Right atrium auricular region (tissue), 2 donors: Measurements from ENCODE around the gene EDRF1. TPM values are rescaled to one million over a fixed set of nuclear protein-coding genes. Genes with fewer than 3 reads are reported as not detected.

ENCODE experiments used
- DNase-seq: peaks from one replicate; pipeline ENCODE4 v3.0.0-alpha.2; 2019; ENCODE audit warnings: low spot score
- H3K27ac ChIP-seq, 2 donors: fragments of 200-600 bp; sonication (generic); 1 replicate in 1 of 2; 2 replicates in 1 of 2; pipeline ENCODE4 v1.5.1; 2016 to 2019
- H3K27me3 ChIP-seq, 2 donors: fragments of 200-600 bp; sonication (generic); one replicate each; pipeline versions ENCODE4 v1.5.1 to v1.6.0; 2017 to 2019
- H3K36me3 ChIP-seq: fragments of 200-600 bp; sonication (generic); one replicate; pipeline ENCODE4 v1.5.1; 2016
- H3K4me1 ChIP-seq, 2 donors: fragments of 200-600 bp; sonication (generic); one replicate each; pipeline versions ENCODE4 v1.5.1 to v1.6.0; 2017 to 2019
- H3K4me3 ChIP-seq, 2 donors: fragments of 200-600 bp; sonication (generic); 1 replicate in 1 of 2; 2 replicates in 1 of 2; pipeline ENCODE4 v1.5.1; 2017 to 2019; ENCODE audit warnings: mild to moderate bottlenecking in 1 of 2, moderate library complexity in 1 of 2
- H3K9me3 ChIP-seq, 2 donors: fragments of 200-600 bp; sonication (generic); one replicate each; pipeline ENCODE4 v1.5.1; 2019
- total RNA-seq, 2 donors: library from RNA; depleted of rRNA; stranded (reverse); fragments of >200 nt; gene quantifications; one replicate each; pipeline ENCODE4 v1.1.0, GENCODE V29; 2016
- TF ChIP-seq, protein P1 (sequence below), 2 donors: fragments of 200-600 bp; sonication (generic); IDR thresholded peaks; one replicate each; pipeline ENCODE4 v1.5.1; 2019; ENCODE audit warnings: antibody characterized with exemption in 2 of 2

Gene EDRF1
- total RNA-seq, 2 donors from 2014 or later, result 11.4 to 11.5 TPM

DNA sequence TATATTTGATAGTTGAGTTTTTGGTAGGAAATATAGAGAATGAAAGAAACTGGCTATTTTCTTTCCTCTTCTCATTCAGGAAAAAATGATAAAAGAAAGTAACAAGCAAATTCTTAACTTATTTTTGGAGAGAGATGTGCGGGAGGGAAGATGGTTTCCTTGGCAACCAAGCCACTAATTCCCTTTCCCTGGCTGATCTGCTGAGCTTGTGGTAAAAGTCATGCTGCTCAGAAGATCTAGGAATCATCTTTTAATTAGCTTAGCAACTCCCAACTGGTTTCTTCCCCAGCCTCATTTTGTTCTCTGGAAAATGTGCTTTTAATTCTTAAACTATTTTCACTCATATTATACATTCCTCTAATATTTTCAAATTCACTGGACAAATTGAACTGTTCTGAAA lies 91.7 kb downstream of the EDRF1 start:
- Histone ChIP-seq H3K27me3 (no peaks in the 10 kb centered on the region), H3K4me1 (no peaks in the 10 kb centered on the region), H3K4me3 (no peak overlapping the region), H3K36me3 (peaks cover 67% of the 10 kb centered on the region), H3K9me3 (no peaks in the 10 kb centered on the region), H3K27ac (no peak overlapping the region)
- DNase-seq, result no peak
- TF ChIP-seq, protein P1, sequence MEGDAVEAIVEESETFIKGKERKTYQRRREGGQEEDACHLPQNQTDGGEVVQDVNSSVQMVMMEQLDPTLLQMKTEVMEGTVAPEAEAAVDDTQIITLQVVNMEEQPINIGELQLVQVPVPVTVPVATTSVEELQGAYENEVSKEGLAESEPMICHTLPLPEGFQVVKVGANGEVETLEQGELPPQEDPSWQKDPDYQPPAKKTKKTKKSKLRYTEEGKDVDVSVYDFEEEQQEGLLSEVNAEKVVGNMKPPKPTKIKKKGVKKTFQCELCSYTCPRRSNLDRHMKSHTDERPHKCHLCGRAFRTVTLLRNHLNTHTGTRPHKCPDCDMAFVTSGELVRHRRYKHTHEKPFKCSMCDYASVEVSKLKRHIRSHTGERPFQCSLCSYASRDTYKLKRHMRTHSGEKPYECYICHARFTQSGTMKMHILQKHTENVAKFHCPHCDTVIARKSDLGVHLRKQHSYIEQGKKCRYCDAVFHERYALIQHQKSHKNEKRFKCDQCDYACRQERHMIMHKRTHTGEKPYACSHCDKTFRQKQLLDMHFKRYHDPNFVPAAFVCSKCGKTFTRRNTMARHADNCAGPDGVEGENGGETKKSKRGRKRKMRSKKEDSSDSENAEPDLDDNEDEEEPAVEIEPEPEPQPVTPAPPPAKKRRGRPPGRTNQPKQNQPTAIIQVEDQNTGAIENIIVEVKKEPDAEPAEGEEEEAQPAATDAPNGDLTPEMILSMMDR (IDR thresholded peaks at IDR 0.05), result no peak

DNA sequence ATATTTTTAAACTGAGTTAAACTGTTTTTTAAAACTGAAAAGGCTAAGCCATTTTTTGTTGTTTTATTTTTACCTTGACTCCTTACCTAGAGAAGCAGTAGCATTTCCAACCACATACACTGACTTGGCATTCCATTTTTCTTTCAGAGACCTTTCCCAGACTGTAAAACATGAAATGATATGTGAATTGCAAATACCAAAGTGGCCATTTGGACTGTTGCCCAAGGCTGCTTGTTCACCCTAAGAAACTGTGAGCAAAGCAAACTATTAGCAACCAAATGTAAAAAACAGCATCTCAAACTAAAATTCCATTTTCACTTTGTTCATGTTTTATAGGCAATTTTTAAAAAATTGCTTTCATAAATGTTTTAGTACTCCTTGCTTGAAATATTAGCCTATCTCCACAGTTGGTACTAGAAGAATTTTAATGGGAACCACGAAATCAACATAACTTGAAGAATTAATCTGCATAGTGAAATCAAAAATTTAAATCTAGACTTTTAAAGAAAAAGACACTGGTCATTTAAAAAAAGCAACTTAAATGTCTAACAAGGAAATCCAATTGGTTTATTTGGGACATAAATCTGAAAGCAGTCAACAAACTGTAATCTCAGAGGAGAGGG lies 92.7 kb downstream of the EDRF1 start:
- TF ChIP-seq, protein P1 (IDR thresholded peaks at IDR 0.05), result no peak
- no peaks in the 10 kb centered on the region for H3K9me3 ChIP-seq
- H3K27ac ChIP-seq, result no peak overlapping the region
- no peaks in the 10 kb centered on the region for H3K27me3 ChIP-seq
- H3K4me3 ChIP-seq, result no peak overlapping the region
- no peak for DNase-seq
- no peaks in the 10 kb centered on the region for H3K4me1 ChIP-seq
- H3K36me3 ChIP-seq, result peaks cover 58% of the 10 kb centered on the region

Other genes starting within 250 kb of the EDRF1 start
- not detected for gene TEX36, start 36.5 kb upstream of the EDRF1 start, total RNA-seq
- under 1 TPM; 0.28 to 0.67 TPM for gene MMP21, start 56.1 kb downstream of the EDRF1 start, total RNA-seq
- gene UROS, start 103.5 kb downstream of the EDRF1 start, total RNA-seq, result 10 to 100 TPM; 54.1 to 81.0 TPM
- gene BCCIP, start 103.8 kb downstream of the EDRF1 start, total RNA-seq, result 10 to 100 TPM; 34.1 to 37.3 TPM
- gene DHX32, start 161.6 kb downstream of the EDRF1 start, total RNA-seq, result 10 to 100 TPM; 25.1 to 44.5 TPM
- under 1 TPM; 0.44 to 0.67 TPM for gene FANK1, start 176.9 kb downstream of the EDRF1 start, total RNA-seq